HuH-7 (cell line): ENCODE data around the gene PIM1.
A peak's percentile ranks its signal among the peaks of the same experiment; 100 is the strongest.
"Not testable (repeated sequence)": the region's sequence is repeated elsewhere in the genome, so short reads cannot be mapped to it uniquely, and the experiment has no call there.

Source experiments
- DNase-seq: peaks from one replicate; pipeline ENCODE4 v3.0.0; 2011; ENCODE audit warnings: low spot score

PIM1 gene

DNA sequence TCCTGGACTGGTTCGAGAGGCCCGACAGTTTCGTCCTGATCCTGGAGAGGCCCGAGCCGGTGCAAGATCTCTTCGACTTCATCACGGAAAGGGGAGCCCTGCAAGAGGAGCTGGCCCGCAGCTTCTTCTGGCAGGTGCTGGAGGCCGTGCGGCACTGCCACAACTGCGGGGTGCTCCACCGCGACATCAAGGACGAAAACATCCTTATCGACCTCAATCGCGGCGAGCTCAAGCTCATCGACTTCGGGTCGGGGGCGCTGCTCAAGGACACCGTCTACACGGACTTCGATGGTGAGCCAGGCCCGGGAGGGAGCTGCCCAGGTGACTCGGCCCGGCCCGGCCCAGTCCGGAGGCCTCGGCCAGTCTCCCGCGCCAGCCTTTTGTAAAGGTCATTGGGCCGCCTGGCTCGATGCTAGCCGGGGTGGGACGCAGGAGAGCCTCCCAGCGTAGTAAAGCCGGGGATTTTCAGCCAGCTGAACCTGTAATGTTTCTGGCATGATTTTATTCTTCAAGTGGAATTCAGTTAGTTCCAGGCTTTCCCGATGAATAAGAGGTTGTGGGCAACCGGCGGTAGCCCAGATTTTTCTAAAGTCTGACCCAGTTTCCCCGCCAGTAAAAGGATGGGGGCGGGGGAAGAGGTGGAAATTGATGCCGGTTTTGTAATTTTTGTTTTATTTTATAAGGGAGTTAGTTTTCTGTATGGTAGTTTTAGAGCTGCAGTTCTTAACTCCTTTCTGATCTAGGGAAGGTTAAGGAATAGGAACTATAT is 1.4 kb downstream of the PIM1 start:
- DNase-seq, result no peak

DNA sequence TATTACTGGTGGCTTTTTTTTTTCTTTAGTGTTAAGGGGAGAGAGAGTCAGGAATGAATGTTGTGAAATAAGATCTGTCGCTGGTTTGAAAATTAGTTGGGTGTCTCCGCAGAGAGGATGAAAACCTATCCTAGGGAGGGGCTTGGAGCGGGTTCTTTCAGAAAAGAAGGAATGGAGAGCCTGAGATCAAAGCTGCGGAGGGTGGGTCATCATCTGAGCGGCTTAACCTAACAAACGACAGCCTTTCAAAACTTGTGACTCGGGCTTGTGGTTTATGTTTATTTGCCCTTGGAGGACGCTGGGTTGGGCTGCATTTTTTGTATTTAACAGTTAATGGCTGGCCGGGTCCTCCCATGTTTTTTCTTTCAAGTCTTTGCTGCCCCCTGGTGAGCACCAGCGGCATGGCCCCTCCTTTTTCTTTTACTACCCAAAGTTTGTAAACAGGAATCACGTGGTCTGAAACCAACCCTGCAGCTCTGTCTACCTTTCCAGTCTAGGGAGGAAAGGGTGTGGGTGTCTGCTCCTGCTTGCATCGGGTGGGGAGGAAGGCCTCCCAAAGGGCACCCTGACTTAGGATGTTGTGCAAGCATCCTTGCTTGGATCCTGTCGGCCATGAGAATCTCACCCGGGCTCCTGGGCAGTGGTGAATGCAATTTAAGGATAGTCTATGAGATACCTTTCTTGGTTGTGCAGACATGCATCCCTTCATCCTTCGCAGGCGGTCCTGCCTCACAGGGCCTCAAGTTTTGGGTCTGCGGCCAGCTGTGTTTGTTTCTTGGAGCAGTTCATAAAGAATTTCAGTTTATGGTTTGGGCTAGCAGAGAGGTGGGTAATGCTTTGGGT is 2.2 kb downstream of the PIM1 start:
- peak; percentile 81 for DNase-seq

DNA sequence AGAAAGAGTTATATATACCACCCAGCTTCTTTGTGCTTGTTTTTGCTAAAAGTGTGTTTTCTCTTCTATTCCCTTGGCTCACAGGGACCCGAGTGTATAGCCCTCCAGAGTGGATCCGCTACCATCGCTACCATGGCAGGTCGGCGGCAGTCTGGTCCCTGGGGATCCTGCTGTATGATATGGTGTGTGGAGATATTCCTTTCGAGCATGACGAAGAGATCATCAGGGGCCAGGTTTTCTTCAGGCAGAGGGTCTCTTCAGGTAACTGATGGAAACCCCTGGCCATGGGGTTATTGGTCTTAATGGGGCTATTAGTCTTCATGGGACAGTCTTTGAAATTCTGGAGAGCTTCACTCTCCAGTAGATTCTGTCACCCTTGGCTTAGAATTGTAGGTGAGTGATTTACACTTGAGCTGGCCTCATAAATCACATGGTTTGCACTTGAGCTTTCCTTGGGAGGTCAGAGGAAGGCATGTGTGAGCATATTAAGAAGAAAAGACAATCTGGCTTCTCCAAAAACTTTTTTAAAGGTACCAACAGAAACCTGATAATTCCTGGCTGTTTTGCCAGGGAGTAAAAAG is 3.0 kb downstream of the PIM1 start:
- no peak for DNase-seq

DNA sequence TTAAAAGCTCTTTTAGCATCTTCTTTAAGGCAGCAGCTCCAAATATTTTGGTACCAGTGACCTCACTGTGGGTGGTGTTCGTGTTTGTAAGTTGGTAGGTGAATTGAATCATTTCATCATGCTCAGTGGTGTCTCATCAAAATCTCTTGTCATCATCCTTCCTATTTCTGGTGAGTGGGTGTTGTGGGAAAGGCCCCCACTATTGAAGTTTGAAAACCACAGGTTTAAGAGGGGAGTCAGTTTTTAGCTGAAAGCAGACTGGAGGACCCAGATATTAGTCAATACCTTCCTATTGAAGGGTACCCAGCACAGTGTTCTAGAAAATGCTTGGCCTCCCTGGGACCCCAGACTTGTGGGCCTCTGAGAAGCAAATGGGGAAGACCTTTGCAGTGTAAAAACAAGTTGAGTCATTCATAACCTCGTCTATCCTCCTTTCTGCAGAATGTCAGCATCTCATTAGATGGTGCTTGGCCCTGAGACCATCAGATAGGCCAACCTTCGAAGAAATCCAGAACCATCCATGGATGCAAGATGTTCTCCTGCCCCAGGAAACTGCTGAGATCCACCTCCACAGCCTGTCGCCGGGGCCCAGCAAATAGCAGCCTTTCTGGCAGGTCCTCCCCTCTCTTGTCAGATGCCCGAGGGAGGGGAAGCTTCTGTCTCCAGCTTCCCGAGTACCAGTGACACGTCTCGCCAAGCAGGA is 3.7 kb downstream of the PIM1 start:
- DNase-seq, result no peak

DNA sequence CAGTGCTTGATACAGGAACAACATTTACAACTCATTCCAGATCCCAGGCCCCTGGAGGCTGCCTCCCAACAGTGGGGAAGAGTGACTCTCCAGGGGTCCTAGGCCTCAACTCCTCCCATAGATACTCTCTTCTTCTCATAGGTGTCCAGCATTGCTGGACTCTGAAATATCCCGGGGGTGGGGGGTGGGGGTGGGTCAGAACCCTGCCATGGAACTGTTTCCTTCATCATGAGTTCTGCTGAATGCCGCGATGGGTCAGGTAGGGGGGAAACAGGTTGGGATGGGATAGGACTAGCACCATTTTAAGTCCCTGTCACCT is 4.2 kb downstream of the PIM1 start:
- DNase-seq, result no peak

DNA sequence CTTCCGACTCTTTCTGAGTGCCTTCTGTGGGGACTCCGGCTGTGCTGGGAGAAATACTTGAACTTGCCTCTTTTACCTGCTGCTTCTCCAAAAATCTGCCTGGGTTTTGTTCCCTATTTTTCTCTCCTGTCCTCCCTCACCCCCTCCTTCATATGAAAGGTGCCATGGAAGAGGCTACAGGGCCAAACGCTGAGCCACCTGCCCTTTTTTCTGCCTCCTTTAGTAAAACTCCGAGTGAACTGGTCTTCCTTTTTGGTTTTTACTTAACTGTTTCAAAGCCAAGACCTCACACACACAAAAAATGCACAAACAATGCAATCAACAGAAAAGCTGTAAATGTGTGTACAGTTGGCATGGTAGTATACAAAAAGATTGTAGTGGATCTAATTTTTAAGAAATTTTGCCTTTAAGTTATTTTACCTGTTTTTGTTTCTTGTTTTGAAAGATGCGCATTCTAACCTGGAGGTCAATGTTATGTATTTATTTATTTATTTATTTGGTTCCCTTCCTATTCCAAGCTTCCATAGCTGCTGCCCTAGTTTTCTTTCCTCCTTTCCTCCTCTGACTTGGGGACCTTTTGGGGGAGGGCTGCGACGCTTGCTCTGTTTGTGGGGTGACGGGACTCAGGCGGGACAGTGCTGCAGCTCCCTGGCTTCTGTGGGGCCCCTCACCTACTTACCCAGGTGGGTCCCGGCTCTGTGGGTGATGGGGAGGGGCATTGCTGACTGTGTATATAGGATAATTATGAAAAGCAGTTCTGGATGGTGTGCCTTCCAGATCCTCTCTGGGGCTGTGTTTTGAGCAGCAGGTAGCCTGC is 4.8 kb downstream of the PIM1 start:
- no peak for DNase-seq

DNA sequence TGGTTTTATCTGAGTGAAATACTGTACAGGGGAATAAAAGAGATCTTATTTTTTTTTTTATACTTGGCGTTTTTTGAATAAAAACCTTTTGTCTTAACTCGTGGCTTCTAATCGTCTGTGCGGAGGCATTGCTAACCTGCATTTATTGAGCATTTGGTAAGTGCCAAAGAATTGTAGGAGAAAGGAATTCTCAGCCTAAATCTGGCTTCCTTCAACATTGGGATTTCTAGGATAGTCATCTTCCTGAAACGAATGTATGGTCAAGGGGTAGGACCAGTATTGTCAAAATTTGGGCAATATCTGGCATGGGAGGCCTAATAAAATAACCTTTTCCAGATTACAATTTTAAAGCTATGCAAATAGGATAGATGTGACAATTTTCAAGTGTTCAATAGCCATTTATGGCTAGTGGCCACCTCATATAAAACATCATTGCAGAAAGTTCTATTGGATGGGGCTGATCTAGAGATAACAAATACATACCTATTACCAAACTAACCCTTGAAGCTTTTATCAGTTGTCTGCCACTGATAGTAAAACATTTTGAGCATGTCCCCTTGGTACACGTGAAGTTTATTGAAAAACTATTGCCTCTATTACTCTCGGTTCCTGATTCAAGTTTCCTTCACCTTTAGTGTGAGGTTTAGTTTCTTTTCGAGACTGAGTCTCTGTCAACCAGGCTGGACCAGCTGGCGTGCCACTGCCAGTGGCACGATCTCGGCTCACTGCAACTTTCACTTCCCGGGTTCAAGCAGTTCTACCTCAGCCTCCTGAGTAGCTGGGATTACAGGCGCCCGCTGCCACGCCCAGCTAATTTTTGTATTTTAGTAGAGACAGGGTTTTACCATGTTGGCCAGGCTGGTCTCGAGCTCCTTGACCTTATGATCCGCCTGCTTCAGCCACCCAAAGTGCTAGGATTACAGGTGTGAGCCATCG is 5.6 kb downstream of the PIM1 start:
- no peak for DNase-seq

DNA sequence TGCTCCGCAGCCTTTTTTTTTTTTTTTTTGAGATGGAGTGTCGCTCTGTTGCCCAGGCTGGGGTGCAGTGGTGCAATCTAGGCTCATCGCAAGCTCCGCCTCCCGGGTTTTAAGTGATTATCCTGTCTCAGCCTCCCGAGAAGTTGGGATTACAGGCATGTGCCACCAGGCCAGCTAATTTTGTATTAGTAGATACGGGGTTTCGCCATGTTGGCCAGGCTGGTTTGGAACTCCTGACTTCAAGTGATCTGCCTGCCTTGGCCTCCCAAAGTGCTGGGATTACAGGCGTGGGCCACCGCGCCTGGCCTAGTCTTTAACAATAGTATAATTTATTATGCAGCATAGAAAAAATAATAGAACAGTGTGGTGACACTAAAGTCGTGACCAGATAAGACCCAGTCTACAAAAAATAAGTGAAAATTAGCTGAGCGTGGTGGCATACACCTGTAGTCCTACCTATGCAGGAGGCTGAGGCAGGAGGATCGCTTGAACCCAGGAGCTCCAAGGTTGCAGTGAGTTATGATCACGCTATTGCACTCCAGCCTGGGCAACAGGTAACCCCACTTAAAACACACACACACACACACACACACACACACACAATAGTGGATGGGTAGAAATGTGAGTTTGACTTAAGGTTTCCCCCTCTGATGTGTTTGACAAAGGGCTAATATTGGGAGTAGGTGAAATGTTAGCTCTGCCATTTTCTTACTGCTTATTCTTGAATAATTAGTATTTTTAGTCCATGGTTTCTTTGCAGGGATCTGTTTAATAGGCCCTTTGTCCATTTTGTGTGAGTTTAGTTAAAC is 6.5 kb downstream of the PIM1 start:
- no peak for DNase-seq

DNA sequence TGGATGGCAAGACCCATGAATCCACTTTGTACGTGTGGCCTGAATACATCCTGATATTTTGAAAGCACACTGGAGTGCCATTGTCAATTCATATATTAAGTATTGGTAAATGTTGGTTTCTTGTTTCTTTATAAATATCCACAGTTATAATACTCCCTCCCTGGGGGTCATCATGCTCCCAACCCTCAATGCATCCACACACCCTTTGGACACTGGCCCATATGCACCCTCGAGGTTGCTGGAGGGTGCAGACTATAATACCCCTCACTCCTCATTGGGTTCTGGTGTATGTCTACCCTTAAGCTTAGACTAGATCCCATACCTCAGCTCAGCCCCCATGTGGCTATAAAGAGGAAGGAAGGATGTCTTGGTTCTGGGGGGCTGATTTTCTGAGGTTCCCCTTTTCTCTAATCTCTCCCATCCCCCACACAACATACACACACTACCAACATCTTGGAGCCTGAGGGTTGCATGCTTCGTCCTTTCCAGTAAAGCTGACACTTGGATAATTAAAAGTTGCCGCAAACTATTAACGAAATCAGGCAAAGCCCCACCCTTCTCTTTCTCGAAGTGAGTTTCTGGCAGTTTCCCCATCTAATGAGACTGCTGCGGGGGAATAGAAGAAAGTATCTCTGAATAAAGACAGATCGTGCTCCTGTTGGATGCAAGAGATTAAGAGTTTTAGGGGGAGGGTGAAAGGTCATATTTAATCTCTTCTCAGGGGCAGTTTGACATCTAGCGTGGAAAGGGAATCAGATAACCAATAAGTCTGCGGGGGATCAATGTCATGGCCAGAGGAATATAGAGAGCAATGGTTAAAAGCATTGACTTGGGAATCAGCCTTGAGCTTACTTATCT is 7.4 kb downstream of the PIM1 start:
- DNase-seq, result no peak

DNA sequence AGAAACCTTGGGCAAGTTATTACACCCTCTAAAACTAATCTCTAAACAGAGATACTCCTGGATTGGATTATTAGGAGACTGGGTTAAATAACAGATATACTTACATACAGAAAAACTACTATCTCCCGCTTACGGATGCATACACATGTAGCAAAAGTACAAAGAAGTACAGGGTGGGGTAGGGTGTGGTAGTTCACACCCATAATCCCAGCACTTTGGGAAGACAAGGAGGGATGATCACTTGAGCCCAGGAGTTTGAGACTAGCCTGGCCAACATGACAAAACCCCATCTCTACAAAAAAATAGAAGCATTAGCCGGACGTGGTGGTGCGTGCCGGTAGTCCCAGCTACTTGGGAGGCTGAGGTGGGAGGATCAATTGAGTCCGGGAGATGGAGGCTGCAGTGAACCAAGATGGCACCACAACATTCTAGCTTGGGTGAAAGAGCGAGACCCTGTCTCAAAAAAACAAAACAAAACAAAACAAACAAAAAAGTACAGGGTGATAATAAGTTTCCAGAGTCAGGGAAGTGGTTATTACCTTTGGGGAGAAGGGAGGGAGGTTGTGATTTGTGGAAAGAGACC is 8.1 kb downstream of the PIM1 start:
- DNase-seq, result no peak

DNA sequence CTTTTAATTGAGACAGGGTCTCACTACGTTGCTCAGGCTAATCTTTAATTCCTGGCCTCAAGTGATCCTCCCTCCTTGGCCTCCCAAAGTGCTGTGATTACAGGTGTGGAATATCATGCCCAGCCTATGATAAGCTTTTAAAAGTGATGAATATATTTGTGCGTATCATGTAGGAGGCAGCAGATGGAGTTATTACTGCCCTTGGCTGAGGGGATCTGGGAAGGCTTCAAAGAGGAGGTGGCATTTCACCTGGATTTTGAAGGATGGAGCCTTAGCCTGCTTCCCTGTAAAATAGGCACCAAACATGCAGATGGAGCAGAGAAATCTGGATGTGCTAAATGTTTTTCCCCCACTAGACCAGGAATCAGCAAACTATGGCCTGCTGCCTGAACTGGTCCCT is 10.1 kb downstream of the PIM1 start:
- DNase-seq, result no peak

DNA sequence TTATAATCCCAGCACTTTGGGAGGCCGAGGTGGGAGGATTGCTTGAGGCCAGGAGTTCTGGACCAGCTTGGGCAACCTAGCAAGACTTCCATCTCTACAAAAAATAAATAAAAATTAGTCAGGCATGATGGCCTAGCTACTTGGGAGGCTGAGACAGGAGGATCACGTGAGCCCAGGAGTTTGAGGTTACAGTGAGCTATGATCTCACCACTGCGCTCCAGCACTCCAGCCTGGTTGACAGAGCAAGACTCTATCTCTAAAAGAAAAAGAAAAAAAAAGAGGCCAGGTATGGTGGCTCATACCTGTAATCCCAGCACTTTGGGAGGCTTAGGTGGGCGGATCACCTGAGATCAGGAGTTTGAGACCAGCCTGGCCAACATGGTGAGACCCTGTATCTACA is 10.7 kb downstream of the PIM1 start:
- not testable (repeated sequence) for DNase-seq

DNA sequence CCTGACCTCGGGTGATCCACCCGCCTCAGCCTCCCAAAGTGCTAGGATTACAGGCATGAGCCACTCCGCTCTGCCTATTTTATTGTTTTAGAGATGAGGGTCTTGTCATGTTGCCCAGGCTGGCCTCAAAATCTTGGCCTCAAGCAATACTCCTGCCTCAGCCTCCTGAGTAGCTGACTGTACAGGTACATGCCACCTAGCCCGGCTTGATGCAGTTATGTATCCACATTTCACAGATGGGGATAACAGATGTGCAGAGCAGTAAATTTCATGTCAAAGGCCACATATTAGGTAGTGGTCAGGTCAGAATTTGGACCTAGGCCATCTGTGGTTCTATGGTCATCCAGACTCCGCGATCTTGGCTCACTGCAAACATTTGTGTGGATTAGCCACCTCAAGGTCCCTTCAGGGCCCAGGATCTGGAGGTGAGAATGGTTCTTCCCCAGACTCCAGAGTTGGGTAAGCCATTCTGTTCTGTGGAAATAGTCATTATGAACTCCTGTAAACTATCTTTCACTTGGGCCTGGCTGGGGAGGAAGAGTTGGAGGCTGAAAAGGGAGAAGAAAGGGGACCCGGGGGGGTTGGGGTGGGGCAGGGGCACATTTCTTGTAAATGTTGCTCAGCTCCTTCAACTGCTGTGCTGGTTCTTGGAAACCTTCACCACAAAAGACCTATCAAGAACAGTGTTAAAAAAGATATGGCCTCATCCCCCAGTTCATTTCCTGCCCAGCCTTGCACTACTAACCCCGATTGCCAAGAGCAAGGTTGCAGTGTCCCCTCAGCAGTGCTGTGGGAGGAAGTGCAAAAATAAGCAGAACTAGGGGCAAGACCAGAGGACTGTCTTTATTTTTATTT is 13.0 kb downstream of the PIM1 start:
- no peak for DNase-seq

DNA sequence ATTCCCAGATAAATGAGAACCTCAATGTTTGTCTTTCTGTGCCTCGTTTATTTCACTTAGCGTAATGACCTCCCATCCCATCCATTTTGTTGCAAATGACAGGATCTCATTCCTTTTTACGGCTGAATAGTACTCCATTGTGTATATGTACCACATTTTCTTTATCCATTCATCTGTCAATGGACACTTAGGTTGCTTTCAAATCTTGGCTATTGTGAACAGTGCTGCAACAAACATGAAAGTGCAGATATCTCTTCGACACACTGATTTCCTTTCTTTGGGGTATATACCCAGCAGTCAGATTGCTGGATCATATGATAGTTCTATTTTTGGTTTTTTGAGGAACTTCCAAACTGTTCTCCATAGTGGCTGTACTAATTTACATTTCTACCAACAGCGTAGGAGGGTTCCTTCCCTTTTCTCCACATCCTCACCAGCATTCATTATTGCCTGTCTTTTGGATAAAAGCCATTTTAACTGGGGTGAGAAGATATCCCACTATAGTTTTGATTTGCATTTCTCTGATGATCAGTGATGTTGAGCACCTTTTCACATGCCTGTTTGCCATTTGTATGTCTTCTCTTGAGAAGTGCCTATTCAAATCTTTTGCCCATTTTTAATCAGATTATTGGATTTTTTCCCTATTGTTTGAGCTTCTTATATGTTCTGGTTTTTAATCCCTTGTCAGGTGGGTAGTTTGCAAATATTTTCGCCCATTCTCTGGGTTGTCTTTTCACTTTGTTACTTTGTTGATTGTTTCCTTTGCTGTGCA is 16.2 kb downstream of the PIM1 start:
- not testable (repeated sequence) for DNase-seq

DNA sequence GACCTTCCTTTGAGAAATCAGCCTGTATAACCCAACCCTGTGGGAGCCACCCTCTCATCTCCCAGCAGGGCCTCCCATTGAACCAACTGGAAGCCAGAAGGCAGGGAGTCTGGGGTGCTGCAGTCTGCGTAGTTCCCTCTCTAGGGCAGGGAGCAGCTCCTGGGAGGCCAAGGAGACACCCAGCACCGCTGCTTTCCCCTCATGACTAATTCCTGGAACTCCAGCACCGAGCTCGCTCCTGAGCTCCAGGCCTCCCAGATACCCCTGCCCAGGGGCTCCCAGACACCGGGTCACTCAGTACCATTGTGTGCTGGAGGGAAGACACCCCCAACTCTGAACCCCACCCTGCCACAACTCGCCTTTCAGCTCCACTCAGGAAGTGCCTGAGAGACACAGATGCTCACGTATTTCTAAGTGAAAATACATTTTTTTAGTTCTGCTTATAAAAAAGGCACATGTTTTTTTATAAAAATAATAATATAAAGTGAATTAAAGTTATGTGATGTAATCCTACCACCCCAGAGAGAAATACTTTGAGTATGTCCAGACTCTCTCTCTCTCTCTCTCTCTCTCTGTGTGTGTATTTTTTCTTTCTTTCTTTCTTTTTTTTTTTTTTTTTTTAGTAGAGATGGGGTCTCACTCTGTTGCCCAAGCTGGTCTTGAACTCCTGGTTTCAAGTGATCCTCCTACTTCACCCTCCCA is 17.5 kb downstream of the PIM1 start:
- DNase-seq, result no peak

DNA sequence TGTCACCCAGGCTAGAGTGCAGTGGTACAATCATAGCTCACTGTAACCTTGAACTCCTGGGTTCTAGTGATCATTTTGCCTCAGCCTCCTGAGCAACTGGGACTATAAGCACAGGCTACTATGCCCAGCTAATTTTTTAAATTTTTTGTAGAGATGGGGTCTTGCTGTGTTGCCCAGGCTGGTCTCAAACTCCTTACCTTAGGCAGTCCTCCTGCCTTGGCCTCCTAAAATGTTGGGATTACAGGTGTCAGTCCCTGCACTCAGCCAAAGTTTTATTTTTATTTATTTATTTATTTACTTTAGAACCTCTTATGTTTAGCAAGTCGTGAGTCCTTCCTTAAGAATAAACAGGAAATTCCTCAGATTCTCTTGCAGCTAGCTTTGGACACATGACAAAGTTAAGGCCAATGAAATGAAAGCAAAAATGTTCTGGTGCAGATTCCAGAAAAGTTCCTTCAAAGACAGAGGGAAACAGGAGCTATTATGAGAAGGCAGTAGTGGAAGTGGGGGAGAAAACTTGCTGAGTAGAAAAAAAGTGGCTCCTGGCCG is 19.1 kb downstream of the PIM1 start:
- DNase-seq, result no peak
